HG02938 (cell line): Measurements from ENCODE around the gene MKLN1.

ENCODE experiments used
- ATAC-seq: cut with Tn5 transposase; IDR thresholded peaks from one replicate; pipeline ENCODE4 v1.9.1; 2021; ENCODE audit warnings: mild to moderate bottlenecking, moderate library complexity; ENCODE audit not compliant: unreplicated experiment

MKLN1 gene

GRCh38 chr7:131538813-131539179 lies 211.1 kb downstream of the MKLN1 start:
- no peak for ATAC-seq

- ATAC-seq: no peak
Measured at GRCh38 chr7:131540491-131541162, 213.0 kb downstream of the MKLN1 start.

GRCh38 chr7:131543298-131543697 lies 215.6 kb downstream of the MKLN1 start:
- no peak for ATAC-seq

- no peak for ATAC-seq
Measured at GRCh38 chr7:131544021-131544420, 216.3 kb downstream of the MKLN1 start.

- no peak for ATAC-seq
Measured at GRCh38 chr7:131544449-131545301, 217.0 kb downstream of the MKLN1 start.

- no peak for ATAC-seq
Measured at GRCh38 chr7:131546126-131546525, 218.4 kb downstream of the MKLN1 start.
